ENCODE data around the gene DDX52. TPM values are rescaled to one million over a fixed set of nuclear protein-coding genes. Genes with fewer than 3 reads are reported as not detected.

Gene DDX52, protein sequence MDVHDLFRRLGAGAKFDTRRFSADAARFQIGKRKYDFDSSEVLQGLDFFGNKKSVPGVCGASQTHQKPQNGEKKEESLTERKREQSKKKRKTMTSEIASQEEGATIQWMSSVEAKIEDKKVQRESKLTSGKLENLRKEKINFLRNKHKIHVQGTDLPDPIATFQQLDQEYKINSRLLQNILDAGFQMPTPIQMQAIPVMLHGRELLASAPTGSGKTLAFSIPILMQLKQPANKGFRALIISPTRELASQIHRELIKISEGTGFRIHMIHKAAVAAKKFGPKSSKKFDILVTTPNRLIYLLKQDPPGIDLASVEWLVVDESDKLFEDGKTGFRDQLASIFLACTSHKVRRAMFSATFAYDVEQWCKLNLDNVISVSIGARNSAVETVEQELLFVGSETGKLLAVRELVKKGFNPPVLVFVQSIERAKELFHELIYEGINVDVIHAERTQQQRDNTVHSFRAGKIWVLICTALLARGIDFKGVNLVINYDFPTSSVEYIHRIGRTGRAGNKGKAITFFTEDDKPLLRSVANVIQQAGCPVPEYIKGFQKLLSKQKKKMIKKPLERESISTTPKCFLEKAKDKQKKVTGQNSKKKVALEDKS
- total RNA-seq: 20.3 and 27.2 TPM in 2 replicates

DNA sequence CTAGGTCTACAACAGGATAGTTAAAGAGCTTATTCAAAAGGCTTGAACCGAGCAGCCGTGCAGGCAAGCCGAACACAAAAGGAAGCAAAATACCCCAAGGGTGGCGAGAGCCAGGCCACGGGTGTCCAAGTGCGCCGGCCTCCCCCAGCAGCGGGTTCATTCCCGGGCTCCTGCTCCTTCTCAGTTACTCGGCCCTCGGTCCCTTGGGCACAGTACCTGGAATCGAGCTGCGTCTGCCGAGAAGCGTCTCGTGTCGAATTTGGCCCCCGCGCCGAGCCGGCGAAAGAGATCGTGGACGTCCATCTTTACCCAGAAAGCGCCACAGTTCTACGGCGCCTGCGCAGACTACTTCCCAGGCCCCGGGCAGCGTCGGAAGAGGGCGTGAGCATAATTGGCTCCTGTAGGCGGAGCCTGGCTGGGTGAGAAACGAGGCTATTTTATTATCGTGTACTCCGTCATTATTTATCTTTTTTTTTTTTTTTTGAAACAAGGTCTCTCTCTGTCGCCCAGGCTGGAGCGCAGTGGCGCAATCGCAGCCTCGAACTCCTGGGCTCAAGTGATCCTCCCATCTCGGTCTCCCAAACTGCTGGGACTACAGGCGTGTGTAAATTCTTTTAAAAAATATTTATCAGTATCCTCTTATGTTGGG, at the start of gene DDX52:
Gene DDX52 (minus strand): TSS at position 329 of the 649 bp plus-strand sequence. CDS start 26 bp downstream, at position 303.

DNA sequence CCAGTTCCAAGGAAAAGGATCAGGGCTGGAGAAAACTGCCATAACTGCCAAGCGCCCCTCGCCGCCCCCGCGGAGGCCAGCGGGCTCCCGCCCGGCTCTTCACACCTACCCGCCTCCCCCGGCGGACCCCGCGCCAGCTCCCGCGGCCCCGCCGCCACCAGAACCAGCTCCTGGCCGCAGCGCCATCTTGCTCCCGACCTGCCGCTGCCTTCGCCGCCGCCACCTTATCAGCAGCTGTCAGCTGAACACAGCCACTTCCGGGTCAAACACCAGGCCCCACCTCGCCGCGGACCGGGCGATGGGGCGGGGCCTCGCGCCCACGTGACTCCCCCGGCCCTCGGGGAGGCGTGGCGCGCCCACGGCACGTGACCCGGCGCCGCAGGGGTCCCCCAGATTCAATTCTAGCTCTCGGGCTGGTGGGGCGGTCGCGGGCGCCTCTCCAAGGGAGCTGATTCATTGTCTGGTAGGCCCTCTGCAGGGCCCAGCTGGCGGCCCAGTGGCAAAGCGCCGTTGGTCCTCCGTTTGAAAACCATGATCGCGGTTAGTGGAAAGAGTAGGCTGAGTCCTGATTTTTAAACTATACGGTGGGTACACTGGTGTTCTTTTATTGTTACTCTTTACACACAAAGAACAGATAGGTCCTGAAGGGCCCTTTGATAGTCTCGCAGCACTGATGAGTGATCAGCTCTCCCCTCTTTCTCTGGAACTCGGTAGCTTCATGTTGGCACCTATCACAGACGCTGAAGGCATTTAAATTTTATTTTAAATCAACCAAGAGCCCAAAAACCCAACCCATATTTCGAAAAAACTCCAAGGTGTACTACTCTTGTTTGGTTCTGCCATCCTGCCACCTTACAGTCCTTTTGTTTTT, 33.8 kb downstream of the DDX52 start, which contains the start of gene SYNRG:
Gene SYNRG (minus strand): TSS at position 249 of the 871 bp plus-strand sequence. CDS start 63 bp downstream, at position 186.

Other genes with a start within 250 kb of the DDX52 start
- gene ACACA, start 236.6 kb downstream of the DDX52 start, total RNA-seq: 28.1 and 32.8 TPM in 2 replicates
- 14.7 and 18.0 TPM in 2 replicates for gene TADA2A, start 236.6 kb downstream of the DDX52 start, total RNA-seq
- gene DUSP14, start 153.6 kb downstream of the DDX52 start, total RNA-seq: 17.5 and 17.7 TPM in 2 replicates
- gene SYNRG, start 34.0 kb downstream of the DDX52 start, total RNA-seq: 13.3 and 18.7 TPM in 2 replicates
- gene HNF1B, start 101.6 kb upstream of the DDX52 start, total RNA-seq: not detected in 2 replicates